ENCODE measurements around the gene WDR7. TPM values are rescaled to one million over a fixed set of nuclear protein-coding genes. Genes with fewer than 3 reads are reported as not detected.

The WDR7 gene
- total RNA-seq, 4 donors from 2014 or later = 10.3 to 17.2 (median 16.3) TPM

DNA sequence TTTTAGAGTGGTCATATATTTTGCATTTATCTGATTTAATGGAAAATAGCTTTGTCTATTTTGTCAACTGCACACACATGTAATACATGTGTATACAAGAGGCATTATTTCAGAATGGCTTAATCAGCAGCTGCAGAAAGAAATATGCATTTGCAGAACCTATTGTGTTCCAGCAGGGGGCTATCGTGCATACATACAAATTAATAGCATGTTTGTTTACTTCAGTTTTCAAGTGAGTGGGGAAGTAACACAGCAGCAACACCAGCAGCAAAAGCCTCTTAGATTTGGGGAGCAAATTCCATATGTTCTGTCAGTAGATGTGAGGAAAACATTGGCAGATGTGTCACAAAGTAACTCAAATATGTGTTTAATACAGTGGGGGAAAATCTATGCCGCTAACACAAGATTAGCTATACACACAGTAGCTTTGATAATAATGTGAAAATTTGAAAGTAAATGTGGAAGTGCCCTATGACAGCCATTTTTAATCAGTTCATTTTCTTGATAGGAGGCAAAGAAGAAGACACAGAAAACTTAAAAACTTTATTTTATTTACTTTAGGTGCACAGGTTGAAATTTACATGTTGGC, 218.1 kb downstream of the WDR7 start:
- intact Hi-C loops (cut with DNase I; ENCODE audit: low total_unique reads) = no loop called here
- no peak for TF ChIP-seq POLR2A (IDR thresholded peaks at IDR 0.05)
- TF ChIP-seq, protein P1, sequence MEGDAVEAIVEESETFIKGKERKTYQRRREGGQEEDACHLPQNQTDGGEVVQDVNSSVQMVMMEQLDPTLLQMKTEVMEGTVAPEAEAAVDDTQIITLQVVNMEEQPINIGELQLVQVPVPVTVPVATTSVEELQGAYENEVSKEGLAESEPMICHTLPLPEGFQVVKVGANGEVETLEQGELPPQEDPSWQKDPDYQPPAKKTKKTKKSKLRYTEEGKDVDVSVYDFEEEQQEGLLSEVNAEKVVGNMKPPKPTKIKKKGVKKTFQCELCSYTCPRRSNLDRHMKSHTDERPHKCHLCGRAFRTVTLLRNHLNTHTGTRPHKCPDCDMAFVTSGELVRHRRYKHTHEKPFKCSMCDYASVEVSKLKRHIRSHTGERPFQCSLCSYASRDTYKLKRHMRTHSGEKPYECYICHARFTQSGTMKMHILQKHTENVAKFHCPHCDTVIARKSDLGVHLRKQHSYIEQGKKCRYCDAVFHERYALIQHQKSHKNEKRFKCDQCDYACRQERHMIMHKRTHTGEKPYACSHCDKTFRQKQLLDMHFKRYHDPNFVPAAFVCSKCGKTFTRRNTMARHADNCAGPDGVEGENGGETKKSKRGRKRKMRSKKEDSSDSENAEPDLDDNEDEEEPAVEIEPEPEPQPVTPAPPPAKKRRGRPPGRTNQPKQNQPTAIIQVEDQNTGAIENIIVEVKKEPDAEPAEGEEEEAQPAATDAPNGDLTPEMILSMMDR (IDR thresholded peaks at IDR 0.05) = no peak
- no peak for DNase-seq (ENCODE audit: low spot score in 2 of 2)
- no peak overlapping the region for H3K4me3 ChIP-seq (ENCODE audit: low read depth, poor library complexity, severe bottlenecking)
- 51% methylated on average over 2 of the region's 2 CpGs for WGBS, 2 donors

DNA sequence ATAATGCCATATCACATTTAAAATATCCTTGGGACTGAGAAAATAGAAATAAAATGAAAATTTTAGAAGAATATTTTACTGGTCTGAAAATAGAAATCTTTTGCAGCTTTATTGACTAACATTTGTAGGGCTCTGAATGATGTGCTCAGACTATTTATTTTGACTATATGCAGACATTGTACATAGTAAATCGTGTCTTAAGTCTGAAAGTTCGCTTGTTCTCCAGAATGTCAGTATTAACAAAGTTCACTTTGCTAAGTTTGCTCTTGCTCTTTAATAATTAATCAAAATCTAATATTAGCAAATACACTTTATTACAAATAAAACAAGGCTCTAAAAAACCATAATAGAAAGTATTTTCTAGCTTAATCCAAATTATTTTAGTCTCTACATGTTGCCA, 219.8 kb downstream of the WDR7 start:
- intact Hi-C loops (cut with DNase I; ENCODE audit: low total_unique reads) = no loop called here

GRCh38 chr18:56872140-56872539, 221.0 kb downstream of the WDR7 start:
- no peak for DNase-seq (ENCODE audit: low spot score in 2 of 2)
- no peak overlapping the region for H3K4me3 ChIP-seq (ENCODE audit: low read depth, poor library complexity, severe bottlenecking)
- intact Hi-C loops (cut with DNase I; ENCODE audit: low total_unique reads) = no loop called here
- WGBS, 2 donors = 97 to 100% methylated on average over 1 of the region's 1 CpG
- TF ChIP-seq, protein P1 (IDR thresholded peaks at IDR 0.05) = no peak

More for the DNA sequence above, 219.8 kb downstream of the WDR7 start:
- DNase-seq (ENCODE audit: low spot score in 2 of 2) = no peak
- 90 to 93% methylated on average over 2 of the region's 2 CpGs for WGBS, 2 donors
- H3K4me3 ChIP-seq (ENCODE audit: low read depth, poor library complexity, severe bottlenecking) = no peak overlapping the region
- TF ChIP-seq, protein P1 (IDR thresholded peaks at IDR 0.05) = no peak
- TF ChIP-seq POLR2A (IDR thresholded peaks at IDR 0.05) = no peak

GRCh38 chr18:56873441-56874140, 222.4 kb downstream of the WDR7 start:
- DNase-seq (ENCODE audit: low spot score in 2 of 2) = no peak
- WGBS, 2 donors = 77 to 85% methylated on average over 6 of the region's 6 CpGs
- no peak overlapping the region for H3K4me3 ChIP-seq (ENCODE audit: low read depth, poor library complexity, severe bottlenecking)
- intact Hi-C loops (cut with DNase I; ENCODE audit: low total_unique reads) = no loop called here
- TF ChIP-seq, protein P1 (IDR thresholded peaks at IDR 0.05) = no peak
- TF ChIP-seq POLR2A (IDR thresholded peaks at IDR 0.05) = no peak

GRCh38 chr18:56878711-56879110, 227.6 kb downstream of the WDR7 start:
- H3K4me3 ChIP-seq (ENCODE audit: low read depth, poor library complexity, severe bottlenecking) = no peak overlapping the region
- intact Hi-C loops (cut with DNase I; ENCODE audit: low total_unique reads) = no loop called here
- DNase-seq (ENCODE audit: low spot score in 2 of 2) = no peak
- WGBS, 2 donors = 98 to 99% methylated on average over 4 of the region's 4 CpGs
- TF ChIP-seq POLR2A (IDR thresholded peaks at IDR 0.05) = no peak
- TF ChIP-seq, protein P1 (IDR thresholded peaks at IDR 0.05) = no peak
